22Rv1 (cell line): ENCODE measurements around the gene BCOR.
A peak's percentile ranks its signal among the peaks of the same experiment; 100 is the strongest.

Experiments
- H3K27ac ChIP-seq: fragments of 450-650 bp; 2 replicates; pipeline ENCODE4 v1.5.1; 2017
- CTCF ChIP-seq: fragments of 450-650 bp; IDR thresholded peaks from 2 replicates; pipeline ENCODE4 v1.5.1; 2017; ENCODE audit warnings: mild to moderate bottlenecking
- ZFX ChIP-seq: fragments of 450-650 bp; IDR thresholded peaks from 2 replicates; pipeline ENCODE4 v1.6.1; 2017; ENCODE audit warnings: antibody characterized with exemption, borderline replicate concordance

Gene BCOR

GRCh38 chrX:40104985-40105834, 7.5 kb upstream of the BCOR start:
- peak overlapping the region; percentile 98 for H3K27ac ChIP-seq
- no peak for TF ChIP-seq ZFX
- no peak for TF ChIP-seq CTCF

GRCh38 chrX:40104630-40104984, 6.8 kb upstream of the BCOR start:
- TF ChIP-seq ZFX (no peak), CTCF (no peak)
- peak overlapping the region; percentile 98 for H3K27ac ChIP-seq

- H3K27ac ChIP-seq, result peak overlapping the region; percentile 98
- no peak for TF ChIP-seq CTCF
- TF ChIP-seq ZFX, result no peak
These were observed 6.0 kb upstream of the BCOR start for GRCh38 chrX:40103565-40104323.

GRCh38 chrX:40102393-40103381, 4.9 kb upstream of the BCOR start:
- TF ChIP-seq CTCF (no peak), ZFX (no peak)
- peak overlapping the region; percentile 98 for H3K27ac ChIP-seq

- no peak for TF ChIP-seq ZFX
- no peak for TF ChIP-seq CTCF
- H3K27ac ChIP-seq, result peak overlapping the region; percentile 98
These were observed 3.7 kb upstream of the BCOR start for GRCh38 chrX:40101430-40101802.

GRCh38 chrX:40100537-40101429, 3.0 kb upstream of the BCOR start:
- TF ChIP-seq CTCF (no peak), ZFX (no peak)
- H3K27ac ChIP-seq, result peak overlapping the region; percentile 98
